Neural progenitor cell (in vitro differentiated cells): ENCODE measurements around the gene LPAR6. TPM values are rescaled to one million over a fixed set of nuclear protein-coding genes. Genes with fewer than 3 reads are reported as not detected.
"Not testable (repeated sequence)": the region's sequence is repeated elsewhere in the genome, so short reads cannot be mapped to it uniquely, and the experiment has no call there.

Experiments
- DNase-seq: peaks from one replicate; pipeline ENCODE4 v3.0.0-alpha.2; 2016; ENCODE audit warnings: low spot score
- H2AFZ ChIP-seq: fragments of 200-600 bp; sonication (generic); replicated peaks from 2 replicates; pipeline ENCODE4 v1.6.1; 2016; ENCODE audit warnings: antibody characterized with exemption
- H3F3A ChIP-seq: fragments of 200-600 bp; sonication (generic); 2 replicates; pipeline ENCODE4 v1.6.1; 2016; ENCODE audit warnings: antibody characterized with exemption, low read depth
- H3K27ac ChIP-seq: fragments of 200-600 bp; sonication (generic); 2 replicates; pipeline ENCODE4 v1.5.1; 2016; ENCODE audit warnings: mild to moderate bottlenecking
- H3K27me3 ChIP-seq: fragments of 200-600 bp; sonication (generic); 2 replicates; pipeline ENCODE4 v1.6.1; 2016; ENCODE audit warnings: mild to moderate bottlenecking, moderate library complexity
- H3K36me3 ChIP-seq: fragments of 200-600 bp; sonication (generic); 2 replicates; pipeline ENCODE4 v1.5.1; 2016
- H3K4me1 ChIP-seq: fragments of 200-600 bp; sonication (generic); 2 replicates; pipeline ENCODE4 v1.6.1; 2016; ENCODE audit warnings: mixed run types
- H3K4me2 ChIP-seq: fragments of 200-600 bp; sonication (generic); 2 replicates; pipeline ENCODE4 v1.6.1; 2016
- H3K4me3 ChIP-seq: fragments of 200-600 bp; sonication (generic); 2 replicates; pipeline ENCODE4 v1.5.1; 2016
- H3K79me2 ChIP-seq: fragments of 200-600 bp; sonication (generic); 2 replicates; pipeline ENCODE4 v1.6.1; 2016; ENCODE audit warnings: low read depth
- H3K9ac ChIP-seq: fragments of 200-600 bp; sonication (generic); 2 replicates; pipeline ENCODE4 v1.6.1; 2016
- H3K9me3 ChIP-seq: fragments of 200-600 bp; sonication (generic); 2 replicates; pipeline ENCODE4 v1.5.1; 2016; ENCODE audit warnings: low read depth
- H4K20me1 ChIP-seq: fragments of 200-600 bp; sonication (generic); 2 replicates; pipeline ENCODE4 v1.6.1; 2016; ENCODE audit warnings: low read depth
- H3K27ac Mint-ChIP-seq: 3 replicates; pipeline ENCODE4 v1.8.0; 2021; ENCODE audit warnings: mixed read lengths
- H3K27me3 Mint-ChIP-seq: 2 replicates; pipeline ENCODE4 v1.8.0; 2022; ENCODE audit warnings: low read depth, mild to moderate bottlenecking, inconsistent platforms, moderate library complexity, mixed read lengths; ENCODE audit not compliant: insufficient read depth
- H3K36me3 Mint-ChIP-seq: 3 replicates; pipeline ENCODE4 v1.8.0; 2021; ENCODE audit warnings: mixed read lengths
- H3K4me1 Mint-ChIP-seq: 3 replicates; pipeline ENCODE4 v1.8.0; 2021; ENCODE audit warnings: mixed read lengths
- H3K4me3 Mint-ChIP-seq: 3 replicates; pipeline ENCODE4 v1.8.0; 2021; ENCODE audit warnings: mild to moderate bottlenecking, moderate library complexity, mixed read lengths
- H3K9me3 Mint-ChIP-seq: 3 replicates; pipeline ENCODE4 v1.8.0; 2020; ENCODE audit warnings: mixed read lengths
- EZH2 ChIP-seq: fragments of 200-600 bp; sonication (generic); IDR thresholded peaks from 2 replicates; pipeline ENCODE4 v1.6.1; 2017; ENCODE audit warnings: antibody characterized with exemption, mild to moderate bottlenecking, moderate library complexity
- EZH2phosphoT487 ChIP-seq: fragments of 200-600 bp; sonication (generic); IDR thresholded peaks from 2 replicates; pipeline ENCODE4 v1.6.1; 2017; ENCODE audit warnings: antibody characterized with exemption
- total RNA-seq: library from RNA; depleted of rRNA; stranded (reverse); fragments of >200 nt; gene quantifications from 2 replicates; pipeline ENCODE4 v1.2.3, GENCODE V29; 2015; ENCODE audit warnings: low replicate concordance
- TF ChIP-seq, protein P1 (sequence below): fragments of 200-600 bp; sonication (generic); IDR thresholded peaks from 2 replicates; pipeline ENCODE4 v1.5.1; 2017; ENCODE audit warnings: antibody characterized with exemption, mild to moderate bottlenecking

The LPAR6 gene
- total RNA-seq, 1 donor from 2014 or later = 4.6 TPM

DNA sequence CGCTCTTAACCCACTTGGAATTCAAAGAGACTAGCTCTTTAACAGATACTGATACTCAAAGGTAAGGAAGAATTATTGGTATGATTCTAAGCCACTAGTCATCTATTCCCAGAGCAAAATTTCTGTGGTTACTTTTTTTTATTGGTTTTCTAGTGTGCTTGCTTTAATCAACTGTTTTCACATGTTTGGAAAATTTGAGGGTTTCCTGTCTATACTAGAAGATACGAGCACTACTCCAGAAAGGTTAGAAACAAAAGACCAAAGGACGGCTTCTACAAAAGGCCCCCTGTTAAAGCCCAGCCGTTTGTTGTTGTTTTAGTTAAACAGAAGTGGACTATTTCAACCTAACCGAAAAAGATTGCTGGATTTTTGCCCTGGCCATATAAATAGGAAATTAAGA, 18.5 kb upstream of the LPAR6 start:
- H3K4me3 Mint-ChIP-seq = no peak overlapping the region
- Histone ChIP-seq H3K27ac (peak overlapping the region; percentile 14), H3K79me2 (no peaks in the 10 kb centered on the region), H2AFZ (no peak overlapping the region), H3K4me1 (peaks cover 8% of the 10 kb centered on the region), H4K20me1 (no peaks in the 10 kb centered on the region), H3K4me3 (no peak overlapping the region), H3K9me3 (no peaks in the 10 kb centered on the region), H3K27me3 (no peaks in the 10 kb centered on the region), H3K9ac (no peak overlapping the region), H3F3A (no peaks in the 10 kb centered on the region), H3K36me3 (no peaks in the 10 kb centered on the region), H3K4me2 (peak overlapping the region; percentile 39)
- peaks cover 5% of the 10 kb centered on the region for H3K36me3 Mint-ChIP-seq
- H3K9me3 Mint-ChIP-seq = no peaks in the 10 kb centered on the region
- peak; percentile 18 for DNase-seq
- H3K27me3 Mint-ChIP-seq = peaks cover 4% of the 10 kb centered on the region
- TF ChIP-seq, protein P1, sequence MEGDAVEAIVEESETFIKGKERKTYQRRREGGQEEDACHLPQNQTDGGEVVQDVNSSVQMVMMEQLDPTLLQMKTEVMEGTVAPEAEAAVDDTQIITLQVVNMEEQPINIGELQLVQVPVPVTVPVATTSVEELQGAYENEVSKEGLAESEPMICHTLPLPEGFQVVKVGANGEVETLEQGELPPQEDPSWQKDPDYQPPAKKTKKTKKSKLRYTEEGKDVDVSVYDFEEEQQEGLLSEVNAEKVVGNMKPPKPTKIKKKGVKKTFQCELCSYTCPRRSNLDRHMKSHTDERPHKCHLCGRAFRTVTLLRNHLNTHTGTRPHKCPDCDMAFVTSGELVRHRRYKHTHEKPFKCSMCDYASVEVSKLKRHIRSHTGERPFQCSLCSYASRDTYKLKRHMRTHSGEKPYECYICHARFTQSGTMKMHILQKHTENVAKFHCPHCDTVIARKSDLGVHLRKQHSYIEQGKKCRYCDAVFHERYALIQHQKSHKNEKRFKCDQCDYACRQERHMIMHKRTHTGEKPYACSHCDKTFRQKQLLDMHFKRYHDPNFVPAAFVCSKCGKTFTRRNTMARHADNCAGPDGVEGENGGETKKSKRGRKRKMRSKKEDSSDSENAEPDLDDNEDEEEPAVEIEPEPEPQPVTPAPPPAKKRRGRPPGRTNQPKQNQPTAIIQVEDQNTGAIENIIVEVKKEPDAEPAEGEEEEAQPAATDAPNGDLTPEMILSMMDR = no peak
- TF ChIP-seq EZH2 = no peak
- TF ChIP-seq EZH2phosphoT487 = no peak
- no peak overlapping the region for H3K27ac Mint-ChIP-seq
- no peaks in the 10 kb centered on the region for H3K4me1 Mint-ChIP-seq

DNA sequence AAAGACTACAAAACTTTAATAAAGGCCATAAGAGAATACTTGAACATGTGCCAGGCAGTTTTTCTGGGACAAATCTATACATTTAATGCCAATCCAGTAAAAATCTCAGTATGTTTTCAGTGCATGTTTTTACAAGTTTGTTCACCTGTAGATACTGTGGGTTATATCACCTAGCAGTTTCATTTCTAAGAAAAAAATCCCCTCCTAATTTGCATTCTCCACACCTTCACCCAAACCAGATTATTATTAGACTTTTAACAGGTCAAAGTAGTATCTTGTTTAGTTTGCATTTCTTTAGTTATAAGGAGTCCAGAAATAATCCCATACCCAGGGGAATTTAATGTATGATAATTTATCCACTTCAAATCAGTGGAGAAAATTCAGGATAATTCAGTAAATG, 17.0 kb upstream of the LPAR6 start:
- Histone ChIP-seq H3K27me3 (no peaks in the 10 kb centered on the region), H3K4me3 (no peak overlapping the region), H3K27ac (no peak overlapping the region), H3K4me1 (peaks cover 8% of the 10 kb centered on the region), H3K79me2 (no peaks in the 10 kb centered on the region), H3K36me3 (no peaks in the 10 kb centered on the region), H3K9me3 (no peaks in the 10 kb centered on the region), H3K4me2 (no peak overlapping the region), H2AFZ (no peak overlapping the region), H3K9ac (no peak overlapping the region), H4K20me1 (no peaks in the 10 kb centered on the region), H3F3A (no peaks in the 10 kb centered on the region)
- Mint-ChIP-seq H3K4me1 (no peaks in the 10 kb centered on the region), H3K36me3 (peaks cover 6% of the 10 kb centered on the region), H3K4me3 (no peak overlapping the region), H3K9me3 (no peaks in the 10 kb centered on the region), H3K27ac (no peak overlapping the region), H3K27me3 (no peaks in the 10 kb centered on the region)
- DNase-seq = no peak
- TF ChIP-seq EZH2 (no peak), EZH2phosphoT487 (no peak)
- TF ChIP-seq, protein P1 = no peak

DNA sequence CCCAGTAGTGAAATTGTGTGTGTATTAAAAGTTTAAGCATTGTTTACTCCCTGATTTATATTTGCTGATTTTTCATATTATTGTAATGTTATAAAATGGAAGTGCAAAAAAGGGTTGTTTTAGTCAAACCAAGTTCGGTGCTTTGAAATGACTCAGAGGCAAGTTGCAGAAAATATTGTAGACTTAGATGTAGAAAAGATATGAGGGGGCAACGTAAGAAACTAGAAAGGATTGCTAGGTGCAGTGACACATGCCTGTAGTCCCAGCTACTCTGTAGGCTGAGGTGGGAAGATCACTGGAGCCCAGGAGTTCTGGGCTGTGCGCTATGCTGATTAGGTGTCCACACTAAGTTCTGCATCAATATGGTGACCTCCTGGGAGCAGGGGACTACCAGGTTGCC, 16.1 kb upstream of the LPAR6 start:
- no peak overlapping the region for H3K4me3 Mint-ChIP-seq
- Histone ChIP-seq H3K4me2 (no peak overlapping the region), H3K9ac (no peak overlapping the region), H3K36me3 (no peaks in the 10 kb centered on the region), H3K4me3 (no peak overlapping the region), H3K4me1 (peaks cover 8% of the 10 kb centered on the region), H3K9me3 (no peaks in the 10 kb centered on the region), H3K27me3 (no peaks in the 10 kb centered on the region), H3K27ac (no peak overlapping the region), H2AFZ (no peak overlapping the region), H3F3A (no peaks in the 10 kb centered on the region), H4K20me1 (no peaks in the 10 kb centered on the region), H3K79me2 (no peaks in the 10 kb centered on the region)
- no peak for DNase-seq
- H3K27ac Mint-ChIP-seq = no peak overlapping the region
- H3K36me3 Mint-ChIP-seq = peaks cover 4% of the 10 kb centered on the region
- no peaks in the 10 kb centered on the region for H3K4me1 Mint-ChIP-seq
- TF ChIP-seq, protein P1 = no peak
- TF ChIP-seq EZH2phosphoT487 = no peak
- TF ChIP-seq EZH2 = no peak
- H3K27me3 Mint-ChIP-seq = no peaks in the 10 kb centered on the region
- H3K9me3 Mint-ChIP-seq = no peaks in the 10 kb centered on the region

DNA sequence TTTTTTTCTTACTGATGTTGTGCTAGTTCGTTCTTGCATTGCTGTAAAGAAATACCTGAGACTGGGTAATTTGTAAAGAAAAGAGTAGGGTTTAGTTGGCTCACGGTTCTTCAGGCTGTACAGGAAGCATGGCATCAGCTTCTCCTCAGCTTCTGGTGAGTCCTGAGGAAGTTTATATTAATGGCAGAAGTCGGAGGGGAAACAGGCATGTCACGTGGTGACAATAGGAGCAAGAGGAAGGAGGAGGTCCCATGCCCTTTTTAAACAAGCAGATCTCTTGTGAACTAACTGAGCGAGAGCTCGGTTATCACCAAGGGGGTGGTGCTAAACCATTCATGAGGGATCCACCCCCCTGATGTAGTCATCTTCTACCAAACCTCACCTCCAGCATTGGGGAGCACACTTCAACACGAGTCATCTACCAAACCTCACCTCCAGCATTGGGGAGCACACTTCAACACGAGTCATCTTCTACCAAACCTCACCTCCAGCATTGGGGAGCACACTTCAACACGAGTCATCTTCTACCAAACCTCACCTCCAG, 13.9 kb upstream of the LPAR6 start:
- not testable (repeated sequence) for H3K36me3 Mint-ChIP-seq, H3K4me1 ChIP-seq, H3K27ac ChIP-seq, DNase-seq, H3K27ac Mint-ChIP-seq, H3K36me3 ChIP-seq, H3K9me3 ChIP-seq, H3K9ac ChIP-seq, H3K4me2 ChIP-seq, H3K9me3 Mint-ChIP-seq, H3F3A ChIP-seq, H3K79me2 ChIP-seq, H4K20me1 ChIP-seq, H3K4me3 Mint-ChIP-seq, H2AFZ ChIP-seq, H3K27me3 ChIP-seq, H3K4me3 ChIP-seq, H3K27me3 Mint-ChIP-seq, H3K4me1 Mint-ChIP-seq
